ENCODE data around the gene APBB2. TPM values are rescaled to one million over a fixed set of nuclear protein-coding genes. Genes with fewer than 3 reads are reported as not detected.

Gene APBB2
- total and polyA plus RNA-seq, 10 of the 15 experiments (the other 5 are each of a cell fraction or from before 2014, with no cell fraction given) = 2.7 to 24.6 (median 19.0) TPM

DNA sequence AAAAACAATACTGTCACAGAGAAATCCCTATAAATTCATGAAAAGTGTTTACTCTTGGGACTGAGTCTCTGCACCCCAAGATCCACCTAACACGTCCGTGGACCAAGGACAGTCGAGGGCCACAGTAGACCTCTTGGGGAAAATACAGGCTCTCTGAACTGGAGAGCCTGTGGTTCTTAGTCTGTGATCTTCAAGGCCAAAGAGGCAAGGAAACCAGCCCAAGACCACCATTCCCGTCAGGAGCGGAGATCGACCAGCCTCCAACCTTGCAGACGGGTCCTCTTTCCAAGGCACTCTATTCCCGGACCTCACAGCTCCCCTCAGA is 1.6 kb upstream of the APBB2 start:
- ChIA-PET RAD21 (ENCODE audit: unreplicated experiment) (interaction anchor here (0.7 to 11.9 kb wide), 7 partner anchors 12 to 367 kb away, joined by 3 to 262 read pairs (median 3); no protein-coding TSS in a partner anchor), SMC1A (ENCODE audit: uncharacterized antibody, unreplicated experiment) (interaction anchor here (1.1 to 18.1 kb wide), 7 partner anchors 11 to 290 kb away, joined by 3 to 362 read pairs (median 5); no protein-coding TSS in a partner anchor), POLR2A (interaction anchor here (1.3 to 2.0 kb wide), 2 partner anchors 239 to 243 kb away, joined by 4 to 6 read pairs; no protein-coding TSS in a partner anchor), CTCF (interaction anchor here (0.6 to 18.7 kb wide), 9 partner anchors 11 to 1785 kb away, joined by 3 to 567 read pairs (median 5); no protein-coding TSS in a partner anchor)
- Histone ChIP-seq H3K4me3 (peak overlapping the region; percentile 78), H3K9me3 (replicated peaks; ENCODE audit: control insufficient read depth, insufficient read depth, low read length) (no peaks in the 10 kb centered on the region), H4K20me1 (ENCODE audit: control insufficient read depth, insufficient read depth) (peaks cover 2% of the 10 kb centered on the region; the same call in 1 of the 2 replicates), H3K27me3 (replicated peaks in 1 of 2; ENCODE audit: control insufficient read depth in 2 of 2, insufficient read depth in 2 of 2, low read length in 1 of 2) (no peaks in the 10 kb centered on the region), H3K4me2 (ENCODE audit: control insufficient read depth, insufficient read depth) (peak overlapping the region; percentile 19), H2AFZ (ENCODE audit: control insufficient read depth, low read depth, low read length) (peak overlapping the region; percentile 96), H3K4me1 (ENCODE audit: control insufficient read depth, insufficient read depth, low read length) (no peaks in the 10 kb centered on the region; the same call in 1 of the 2 replicates), H3K79me2 (ENCODE audit: control insufficient read depth, insufficient read depth, low read length) (peaks cover 28% of the 10 kb centered on the region), H3K27ac (ENCODE audit: control insufficient read depth, insufficient read depth) (peak overlapping the region; percentile 62; the same call in 1 of the 2 replicates), H3K36me3 (ENCODE audit: control insufficient read depth in 2 of 2, insufficient read depth in 2 of 2, low read length in 1 of 2) (no peaks in the 10 kb centered on the region), H3K9ac (ENCODE audit: control insufficient read depth, insufficient read depth, low read length) (peak overlapping the region; percentile 85)
- no peak for DNase-seq (ENCODE audit: low read depth, low spot score)
- FAIRE-seq = no peak
- WGBS (ENCODE audit: insufficient coverage, insufficient replicate concordance, low lambda C conversion rate, missing lambda C conversion rate) = 7% methylated on average over 8 of the region's 8 CpGs
- no peak for ATAC-seq
- in situ Hi-C loops (cut with MboI) = loop anchor here (5.0 to 10.0 kb wide), 3 partner anchors 239 to 481 kb away; no protein-coding TSS in a partner anchor
- no TSS peak for BruUV-seq (replicated peaks)
- intact Hi-C loops (cut with micrococcal nuclease; ENCODE audit: unreplicated experiment) = loop anchor here (10.0 kb wide), 1 partner anchor 481 kb away; no protein-coding TSS in a partner anchor
- TF ChIP-seq ASH2L (IDR thresholded peaks at IDR 0.05; ENCODE audit: borderline replicate concordance, low read depth) (no peak), RBBP5 (conservative IDR thresholded peaks at IDR 0.05) (no peak), ETV6 (conservative IDR thresholded peaks at IDR 0.05 in 1 of 2, IDR thresholded peaks at IDR 0.05 in 1 of 2; ENCODE audit: borderline replicate concordance in 1 of 2, low read depth in 1 of 2) (no peak), FOXM1 (IDR thresholded peaks at IDR 0.05; ENCODE audit: low read depth, low read length) (no peak), ZNF217 (IDR thresholded peaks at IDR 0.05) (no peak), POU2F2 (IDR thresholded peaks at IDR 0.05; ENCODE audit: borderline replicate concordance, low read depth, low read length) (no peak), PML (IDR thresholded peaks at IDR 0.05; ENCODE audit: low read length) (no peak), MTA2 (IDR thresholded peaks at IDR 0.05; ENCODE audit: low read depth) (no peak), TCF7 (IDR thresholded peaks at IDR 0.05; ENCODE audit: borderline replicate concordance) (no peak)
- TF ChIP-seq, protein P1, sequence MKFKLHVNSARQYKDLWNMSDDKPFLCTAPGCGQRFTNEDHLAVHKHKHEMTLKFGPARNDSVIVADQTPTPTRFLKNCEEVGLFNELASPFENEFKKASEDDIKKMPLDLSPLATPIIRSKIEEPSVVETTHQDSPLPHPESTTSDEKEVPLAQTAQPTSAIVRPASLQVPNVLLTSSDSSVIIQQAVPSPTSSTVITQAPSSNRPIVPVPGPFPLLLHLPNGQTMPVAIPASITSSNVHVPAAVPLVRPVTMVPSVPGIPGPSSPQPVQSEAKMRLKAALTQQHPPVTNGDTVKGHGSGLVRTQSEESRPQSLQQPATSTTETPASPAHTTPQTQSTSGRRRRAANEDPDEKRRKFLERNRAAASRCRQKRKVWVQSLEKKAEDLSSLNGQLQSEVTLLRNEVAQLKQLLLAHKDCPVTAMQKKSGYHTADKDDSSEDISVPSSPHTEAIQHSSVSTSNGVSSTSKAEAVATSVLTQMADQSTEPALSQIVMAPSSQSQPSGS (IDR thresholded peaks at IDR 0.05; ENCODE audit: low read length) = no peak
- TF ChIP-seq, protein P2, sequence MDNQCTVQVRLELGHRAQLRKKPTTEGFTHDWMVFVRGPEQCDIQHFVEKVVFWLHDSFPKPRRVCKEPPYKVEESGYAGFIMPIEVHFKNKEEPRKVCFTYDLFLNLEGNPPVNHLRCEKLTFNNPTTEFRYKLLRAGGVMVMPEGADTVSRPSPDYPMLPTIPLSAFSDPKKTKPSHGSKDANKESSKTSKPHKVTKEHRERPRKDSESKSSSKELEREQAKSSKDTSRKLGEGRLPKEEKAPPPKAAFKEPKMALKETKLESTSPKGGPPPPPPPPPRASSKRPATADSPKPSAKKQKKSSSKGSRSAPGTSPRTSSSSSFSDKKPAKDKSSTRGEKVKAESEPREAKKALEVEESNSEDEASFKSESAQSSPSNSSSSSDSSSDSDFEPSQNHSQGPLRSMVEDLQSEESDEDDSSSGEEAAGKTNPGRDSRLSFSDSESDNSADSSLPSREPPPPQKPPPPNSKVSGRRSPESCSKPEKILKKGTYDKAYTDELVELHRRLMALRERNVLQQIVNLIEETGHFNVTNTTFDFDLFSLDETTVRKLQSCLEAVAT (IDR thresholded peaks at IDR 0.05) = no peak
- TF ChIP-seq, protein P3, sequence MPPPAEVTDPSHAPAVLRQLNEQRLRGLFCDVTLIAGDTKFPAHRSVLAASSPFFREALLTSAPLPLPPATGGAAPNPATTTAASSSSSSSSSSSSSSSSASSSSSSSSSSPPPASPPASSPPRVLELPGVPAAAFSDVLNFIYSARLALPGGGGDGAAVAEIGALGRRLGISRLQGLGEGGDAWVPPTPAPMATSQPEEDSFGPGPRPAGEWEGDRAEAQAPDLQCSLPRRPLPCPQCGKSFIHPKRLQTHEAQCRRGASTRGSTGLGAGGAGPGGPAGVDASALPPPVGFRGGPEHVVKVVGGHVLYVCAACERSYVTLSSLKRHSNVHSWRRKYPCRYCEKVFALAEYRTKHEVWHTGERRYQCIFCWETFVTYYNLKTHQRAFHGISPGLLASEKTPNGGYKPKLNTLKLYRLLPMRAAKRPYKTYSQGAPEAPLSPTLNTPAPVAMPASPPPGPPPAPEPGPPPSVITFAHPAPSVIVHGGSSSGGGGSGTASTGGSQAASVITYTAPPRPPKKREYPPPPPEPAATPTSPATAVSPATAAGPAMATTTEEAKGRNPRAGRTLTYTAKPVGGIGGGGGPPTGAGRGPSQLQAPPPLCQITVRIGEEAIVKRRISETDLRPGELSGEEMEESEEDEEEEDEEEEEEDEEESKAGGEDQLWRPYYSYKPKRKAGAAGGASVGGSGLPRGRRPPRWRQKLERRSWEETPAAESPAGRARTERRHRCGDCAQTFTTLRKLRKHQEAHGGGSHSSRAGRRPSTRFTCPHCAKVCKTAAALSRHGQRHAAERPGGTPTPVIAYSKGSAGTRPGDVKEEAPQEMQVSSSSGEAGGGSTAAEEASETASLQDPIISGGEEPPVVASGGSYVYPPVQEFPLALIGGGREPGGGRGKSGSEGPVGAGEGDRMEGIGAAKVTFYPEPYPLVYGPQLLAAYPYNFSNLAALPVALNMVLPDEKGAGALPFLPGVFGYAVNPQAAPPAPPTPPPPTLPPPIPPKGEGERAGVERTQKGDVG (CRISPR knock-in tag; IDR thresholded peaks at IDR 0.05) = no peak
